ENCODE data around the gene MRLN. TPM values are rescaled to one million over a fixed set of nuclear protein-coding genes. Genes with fewer than 3 reads are reported as not detected.
"Not testable (repeated sequence)": the region's sequence is repeated elsewhere in the genome, so short reads cannot be mapped to it uniquely, and the experiment has no call there.

The MRLN gene
- not detected for total RNA-seq

GRCh38 chr10:59753267-59753666 is at the start of gene MRLN:
Gene MRLN, minus strand, starts transcription at chr10:59753455.
- Mint-ChIP-seq H3K4me3 (no peak within 1 kb of the TSS), H3K36me3 (ENCODE audit: low read depth) (no peaks in the 10 kb centered on the region), H3K27me3 (peaks cover 11% of the 10 kb centered on the region), H3K9me3 (no peaks in the 10 kb centered on the region), H3K4me1 (no peaks in the 10 kb centered on the region), H3K27ac (no peak within 1 kb of the TSS)
- POLR2A ChIA-PET = interaction anchor here (0.6 kb wide), 1 partner anchor 16 kb away, joined by 3 read pairs; no protein-coding TSS in a partner anchor
- CTCF ChIA-PET = interaction anchor here (0.6 to 0.7 kb wide), 2 partner anchors 39 to 115 kb away, joined by 3 read pairs; no protein-coding TSS in a partner anchor
- DNase-seq = no peak

DNA sequence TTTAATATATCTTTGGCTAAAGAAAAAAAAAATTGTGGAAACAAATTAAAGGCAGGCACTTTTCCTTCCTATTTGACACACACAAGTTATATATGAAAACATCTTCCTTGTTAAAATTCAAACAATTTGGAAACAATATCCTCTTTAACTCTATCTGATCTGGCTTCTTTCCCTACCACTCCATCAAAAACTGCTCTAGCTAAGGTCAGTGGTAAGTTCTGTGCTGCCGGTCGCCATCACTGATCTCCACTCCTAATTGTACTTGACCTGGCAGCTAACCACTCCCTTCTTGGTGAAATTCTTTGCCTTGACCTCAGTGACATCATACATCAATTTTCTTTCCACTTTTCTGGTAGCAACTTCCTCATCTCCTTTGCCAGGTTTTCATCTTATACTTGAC is 47.9 kb upstream of the MRLN start:
- Mint-ChIP-seq H3K27me3 (no peaks in the 10 kb centered on the region), H3K4me1 (no peaks in the 10 kb centered on the region), H3K36me3 (ENCODE audit: low read depth) (peaks cover 32% of the 10 kb centered on the region), H3K9me3 (no peaks in the 10 kb centered on the region), H3K27ac (no peak overlapping the region), H3K4me3 (no peak overlapping the region)
- CTCF ChIA-PET = no interaction called here
- no peak for DNase-seq
- POLR2A ChIA-PET = no interaction called here

DNA sequence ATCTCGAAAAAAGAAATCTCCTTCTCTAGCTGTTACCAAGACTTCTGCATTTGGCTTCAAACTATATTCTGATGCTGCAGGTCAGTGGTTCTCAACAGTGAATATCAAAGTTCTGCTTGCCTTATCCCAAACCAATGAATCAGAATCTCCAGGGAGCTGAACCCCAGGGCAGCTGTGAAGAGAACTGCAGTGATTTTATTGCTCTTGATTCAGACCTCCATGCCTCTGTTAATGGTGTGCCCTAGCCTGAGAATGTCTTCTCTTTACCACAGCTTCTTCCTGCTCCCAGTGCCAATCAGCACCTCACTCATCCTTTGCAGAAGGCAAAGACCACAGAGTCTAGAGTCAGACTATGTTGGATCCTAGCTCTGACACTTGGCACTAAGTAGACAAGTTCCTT is 46.2 kb upstream of the MRLN start:
- no peak for DNase-seq
- no peak overlapping the region for H3K4me3 Mint-ChIP-seq
- H3K27ac Mint-ChIP-seq = no peak overlapping the region
- ChIA-PET POLR2A (no interaction called here), CTCF (interaction anchor here (0.6 kb wide), 1 partner anchor 12 kb away, joined by 3 read pairs; no protein-coding TSS in a partner anchor)
- no peaks in the 10 kb centered on the region for H3K27me3 Mint-ChIP-seq
- H3K4me1 Mint-ChIP-seq = no peaks in the 10 kb centered on the region
- no peaks in the 10 kb centered on the region for H3K9me3 Mint-ChIP-seq
- H3K36me3 Mint-ChIP-seq (ENCODE audit: low read depth) = peaks cover 36% of the 10 kb centered on the region

DNA sequence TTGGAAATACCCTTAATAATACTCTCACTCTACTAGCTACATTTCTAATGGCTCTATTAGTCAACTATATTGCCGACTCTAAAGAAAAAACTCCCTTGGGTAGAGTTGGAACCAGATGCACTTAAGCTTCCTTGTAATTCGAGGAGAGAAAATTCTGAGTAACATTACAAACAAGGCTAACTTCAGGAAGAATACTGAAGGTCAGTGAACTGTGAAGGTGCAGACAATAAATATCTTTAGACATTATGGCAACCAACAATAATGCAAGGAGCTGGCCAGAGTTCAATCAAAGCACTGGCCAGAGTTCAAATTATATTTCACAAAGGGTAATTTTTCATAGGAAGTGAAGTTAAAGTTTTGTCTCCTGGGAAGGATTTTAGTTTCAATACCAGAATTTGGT is 40.7 kb upstream of the MRLN start:
- Mint-ChIP-seq H3K27me3 (no peaks in the 10 kb centered on the region), H3K4me1 (no peaks in the 10 kb centered on the region), H3K4me3 (no peak overlapping the region), H3K36me3 (ENCODE audit: low read depth) (peaks cover 52% of the 10 kb centered on the region), H3K27ac (no peak overlapping the region), H3K9me3 (no peaks in the 10 kb centered on the region)
- no peak for DNase-seq
- ChIA-PET POLR2A (no interaction called here), CTCF (interaction anchor here (1.2 to 1.5 kb wide), 2 partner anchors 11 to 168 kb away, joined by 3 to 4 read pairs; no protein-coding TSS in a partner anchor)

- peaks cover 49% of the 10 kb centered on the region for H3K36me3 Mint-ChIP-seq (ENCODE audit: low read depth)
- no peak for DNase-seq
- no peak overlapping the region for H3K4me3 Mint-ChIP-seq
- H3K4me1 Mint-ChIP-seq = no peaks in the 10 kb centered on the region
- H3K27me3 Mint-ChIP-seq = no peaks in the 10 kb centered on the region
- ChIA-PET POLR2A (no interaction called here), CTCF (interaction anchor here (1.2 to 1.5 kb wide), 2 partner anchors 12 to 167 kb away, joined by 3 to 4 read pairs; no protein-coding TSS in a partner anchor)
- no peak overlapping the region for H3K27ac Mint-ChIP-seq
- H3K9me3 Mint-ChIP-seq = no peaks in the 10 kb centered on the region
These were observed 39.6 kb upstream of the MRLN start for GRCh38 chr10:59792812-59793211.

DNA sequence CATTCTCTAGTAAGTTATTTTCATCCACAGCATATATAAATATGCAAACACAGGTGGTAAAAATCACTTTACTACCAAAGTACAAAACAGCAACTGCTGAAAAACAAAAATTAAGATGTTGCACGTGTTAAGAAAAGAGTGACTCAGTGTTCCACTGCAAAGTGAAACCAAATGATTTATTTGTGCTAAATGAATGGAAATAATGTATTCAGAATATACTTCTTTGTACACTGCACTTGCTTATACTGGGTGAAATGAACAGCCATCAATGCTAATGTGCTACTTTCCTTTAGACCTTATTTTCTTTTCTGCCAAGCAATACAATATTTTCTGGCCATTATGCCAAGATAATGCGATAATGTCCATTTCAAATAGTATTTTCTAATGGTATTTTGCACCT is 38.3 kb upstream of the MRLN start:
- no peak overlapping the region for H3K4me3 Mint-ChIP-seq

DNA sequence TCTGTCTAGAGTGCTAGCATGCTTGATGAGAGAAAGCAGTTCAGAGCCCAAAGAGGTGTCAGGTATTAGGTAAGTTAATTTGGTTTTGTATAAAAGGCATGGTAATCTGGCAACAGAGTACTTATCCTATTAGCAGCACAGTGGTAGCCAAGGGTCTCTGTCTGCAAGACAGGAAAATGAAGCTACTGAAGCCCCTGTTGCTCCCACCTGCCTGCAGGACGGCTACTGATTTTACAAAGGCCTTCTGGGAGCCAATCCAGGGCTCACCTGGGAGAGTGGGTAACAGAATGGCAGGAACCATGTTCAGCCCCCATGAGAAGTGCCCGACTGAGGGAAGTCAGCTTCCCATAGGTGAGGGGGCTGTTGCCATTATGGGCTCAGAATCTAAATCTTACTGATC is 36.8 kb upstream of the MRLN start:
- not testable (repeated sequence) for H3K4me1 Mint-ChIP-seq, DNase-seq

More for the DNA sequence above, 38.3 kb upstream of the MRLN start:
- ChIA-PET POLR2A (no interaction called here), CTCF (no interaction called here)
- Mint-ChIP-seq H3K4me1 (no peaks in the 10 kb centered on the region), H3K27me3 (no peaks in the 10 kb centered on the region), H3K36me3 (ENCODE audit: low read depth) (peaks cover 43% of the 10 kb centered on the region), H3K27ac (no peak overlapping the region), H3K9me3 (no peaks in the 10 kb centered on the region)
- DNase-seq = no peak

DNA sequence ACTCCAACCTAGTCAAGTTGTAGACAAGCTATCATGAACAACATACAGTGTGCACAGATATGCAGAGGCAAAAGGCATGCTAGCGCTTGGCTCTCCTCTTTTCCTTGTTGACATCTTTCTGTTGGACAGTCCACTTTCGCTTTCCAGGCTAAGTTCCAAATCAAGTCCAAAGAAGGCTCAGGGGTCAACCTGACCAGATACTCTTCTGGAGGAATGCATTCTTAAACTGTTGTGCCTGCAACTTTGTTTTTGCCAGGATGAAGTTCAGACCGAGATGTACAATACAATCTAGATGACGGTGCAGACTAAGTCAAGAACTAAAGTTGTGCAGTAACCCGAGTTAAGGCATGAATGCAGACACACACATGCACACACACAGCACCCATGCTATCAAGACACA is 35.7 kb upstream of the MRLN start:
- H3K27ac Mint-ChIP-seq, H3K4me1 Mint-ChIP-seq, H3K27me3 Mint-ChIP-seq, POLR2A ChIA-PET, CTCF ChIA-PET, H3K9me3 Mint-ChIP-seq, H3K4me3 Mint-ChIP-seq, DNase-seq: not testable (repeated sequence)
- peaks cover 25% of the 10 kb centered on the region for H3K36me3 Mint-ChIP-seq (ENCODE audit: low read depth)

More for the DNA sequence above, 36.8 kb upstream of the MRLN start:
- POLR2A ChIA-PET, H3K27ac Mint-ChIP-seq, H3K4me3 Mint-ChIP-seq, H3K27me3 Mint-ChIP-seq, H3K9me3 Mint-ChIP-seq, CTCF ChIA-PET: not testable (repeated sequence)
- H3K36me3 Mint-ChIP-seq (ENCODE audit: low read depth) = peaks cover 36% of the 10 kb centered on the region

- not testable (repeated sequence) for DNase-seq, H3K27me3 Mint-ChIP-seq
- peaks cover 14% of the 10 kb centered on the region for H3K36me3 Mint-ChIP-seq (ENCODE audit: low read depth)
These were observed 33.8 kb upstream of the MRLN start for GRCh38 chr10:59787032-59787431.

DNA sequence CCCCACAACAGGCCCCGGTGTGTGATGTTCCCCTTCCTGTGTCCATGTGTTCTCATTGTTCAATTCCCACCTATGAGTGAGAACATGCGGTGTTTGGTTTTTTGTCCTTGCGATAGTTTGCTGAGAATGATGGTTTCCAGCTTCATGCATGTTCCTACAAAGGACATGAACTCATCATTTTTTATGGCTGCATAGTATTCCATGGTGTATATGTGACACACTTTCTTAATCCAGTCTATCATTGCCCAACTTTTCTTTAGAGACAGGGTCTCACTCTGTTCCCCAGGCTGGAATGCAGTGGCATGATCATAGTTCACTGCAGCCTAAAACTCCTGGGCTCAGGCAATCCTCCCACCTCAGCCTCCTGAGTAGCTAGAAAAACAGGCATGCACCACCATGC is 32.2 kb upstream of the MRLN start:
- POLR2A ChIA-PET, H3K4me3 Mint-ChIP-seq: not testable (repeated sequence)

More at GRCh38 chr10:59787032-59787431, 33.8 kb upstream of the MRLN start:
- POLR2A ChIA-PET, H3K4me1 Mint-ChIP-seq, CTCF ChIA-PET, H3K4me3 Mint-ChIP-seq, H3K27ac Mint-ChIP-seq, H3K9me3 Mint-ChIP-seq: not testable (repeated sequence)

DNA sequence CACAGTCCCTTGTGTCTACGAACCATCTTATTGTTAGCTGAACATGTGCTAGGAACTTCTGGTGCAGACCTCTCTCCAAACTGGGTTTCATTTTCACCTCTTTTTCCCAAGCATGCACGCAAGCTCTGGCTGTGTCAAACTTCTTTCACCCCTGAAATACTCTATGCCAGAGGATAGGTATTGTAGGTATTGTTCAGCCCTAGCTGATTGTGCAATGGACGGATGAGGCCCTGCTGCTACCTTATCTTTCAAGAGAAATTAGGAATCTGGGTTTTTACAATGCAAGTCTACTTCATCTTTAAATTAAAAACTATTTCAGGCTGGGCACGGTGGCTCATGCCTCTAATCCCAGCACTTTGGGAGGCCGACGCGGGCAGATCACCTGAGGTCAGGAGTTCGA is 28.3 kb upstream of the MRLN start:
- H3K4me3 Mint-ChIP-seq = no peak overlapping the region
- no peaks in the 10 kb centered on the region for H3K36me3 Mint-ChIP-seq (ENCODE audit: low read depth)
- no peaks in the 10 kb centered on the region for H3K4me1 Mint-ChIP-seq
- ChIA-PET CTCF (no interaction called here), POLR2A (no interaction called here)
- no peaks in the 10 kb centered on the region for H3K9me3 Mint-ChIP-seq
- DNase-seq = no peak
- no peaks in the 10 kb centered on the region for H3K27me3 Mint-ChIP-seq
- no peak overlapping the region for H3K27ac Mint-ChIP-seq

More for the DNA sequence above, 32.2 kb upstream of the MRLN start:
- CTCF ChIA-PET = interaction anchor here (1.3 kb wide), 1 partner anchor 150 kb away, joined by 3 read pairs; no protein-coding TSS in a partner anchor
- not testable (repeated sequence) for DNase-seq; H3K4me1 Mint-ChIP-seq; H3K9me3 Mint-ChIP-seq; H3K27me3 Mint-ChIP-seq; H3K27ac Mint-ChIP-seq; H3K36me3 Mint-ChIP-seq (ENCODE audit: low read depth)

DNA sequence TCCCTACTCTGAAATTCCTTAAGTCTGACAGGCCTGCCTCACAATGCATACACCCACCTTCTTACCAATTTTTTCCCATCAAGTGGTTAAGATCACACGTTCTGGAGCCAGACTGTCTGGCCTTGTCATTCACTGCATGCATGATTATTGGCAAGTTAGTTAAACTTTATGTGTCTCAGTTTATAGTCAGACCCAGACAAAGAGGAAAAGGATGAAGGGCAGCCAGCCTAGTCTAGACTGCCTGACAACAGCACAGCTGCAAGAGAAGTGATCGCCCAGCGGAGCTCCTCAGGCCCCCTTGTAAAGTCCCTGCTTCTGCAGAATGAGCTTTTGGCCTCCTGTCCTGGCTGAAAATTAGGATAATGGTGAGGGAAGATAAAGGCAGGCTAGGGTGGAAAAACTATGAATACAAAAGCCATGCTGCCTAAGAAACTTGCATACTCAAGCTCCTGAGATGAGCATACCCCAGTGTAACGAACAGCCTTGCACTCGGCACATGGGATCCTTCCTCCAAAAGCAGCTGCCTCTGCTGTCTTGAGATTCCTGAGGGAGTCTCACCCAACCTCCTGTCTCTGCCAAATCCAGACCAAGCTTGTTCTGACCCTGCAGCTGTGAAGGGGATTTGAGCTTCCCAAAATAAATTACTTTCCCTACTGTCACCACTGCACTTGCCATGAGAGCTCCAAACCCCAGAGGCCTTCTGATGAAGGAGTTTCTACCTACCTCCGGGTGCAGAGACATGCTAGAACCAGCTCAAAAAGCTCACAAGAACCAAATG is 26.7 kb upstream of the MRLN start:
- Mint-ChIP-seq H3K4me1 (no peaks in the 10 kb centered on the region), H3K27me3 (no peaks in the 10 kb centered on the region), H3K9me3 (no peaks in the 10 kb centered on the region), H3K36me3 (ENCODE audit: low read depth) (no peaks in the 10 kb centered on the region), H3K4me3 (no peak overlapping the region), H3K27ac (no peak overlapping the region)
- no peak for DNase-seq
- POLR2A ChIA-PET = no interaction called here
- CTCF ChIA-PET = no interaction called here

DNA sequence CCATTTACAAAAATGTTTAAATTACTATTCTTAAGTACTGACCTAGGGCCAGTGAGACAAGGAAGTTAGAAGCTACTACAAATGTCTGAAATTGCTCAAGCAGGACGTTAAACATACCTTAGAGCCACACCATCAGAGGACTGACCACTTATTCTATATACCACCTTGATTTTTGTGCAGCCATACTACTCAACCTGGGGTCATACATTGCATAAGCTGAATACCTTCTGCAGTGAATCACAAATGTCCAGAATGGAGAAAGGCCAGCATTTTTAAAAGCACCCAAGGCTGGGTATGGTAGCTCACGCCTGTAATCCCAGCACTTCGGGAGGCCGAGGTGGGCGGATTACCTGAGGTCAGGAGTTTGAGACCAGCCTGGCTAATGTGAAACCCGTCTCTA is 21.2 kb upstream of the MRLN start:
- CTCF ChIA-PET = no interaction called here
- Mint-ChIP-seq H3K27ac (no peak overlapping the region), H3K4me1 (no peaks in the 10 kb centered on the region), H3K9me3 (no peaks in the 10 kb centered on the region), H3K36me3 (ENCODE audit: low read depth) (no peaks in the 10 kb centered on the region), H3K27me3 (no peaks in the 10 kb centered on the region), H3K4me3 (no peak overlapping the region)
- DNase-seq = no peak
- POLR2A ChIA-PET = no interaction called here

DNA sequence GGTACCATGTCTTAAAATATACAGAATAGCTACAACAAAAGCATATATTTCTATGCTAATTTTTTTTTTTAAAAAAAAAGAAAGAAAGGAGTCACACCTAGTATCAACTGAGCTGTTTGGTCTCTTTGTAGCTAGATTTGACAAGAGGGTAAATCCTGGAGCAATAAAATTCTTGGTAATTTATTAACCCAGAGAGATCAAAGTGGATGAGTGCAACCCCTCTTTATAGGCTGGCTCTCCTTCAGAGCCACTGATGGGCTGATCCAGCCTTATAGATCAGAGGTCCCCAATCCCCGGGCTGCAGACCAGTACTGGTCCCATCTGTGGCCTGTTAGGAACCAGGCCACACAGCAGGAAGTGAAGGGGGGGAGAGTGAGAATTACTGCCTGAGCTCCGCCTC is 19.8 kb upstream of the MRLN start:
- H3K27me3 Mint-ChIP-seq = no peaks in the 10 kb centered on the region
- H3K36me3 Mint-ChIP-seq (ENCODE audit: low read depth) = no peaks in the 10 kb centered on the region
- ChIA-PET POLR2A (no interaction called here), CTCF (no interaction called here)
- H3K4me1 Mint-ChIP-seq = no peaks in the 10 kb centered on the region
- H3K27ac Mint-ChIP-seq = no peak overlapping the region
- no peaks in the 10 kb centered on the region for H3K9me3 Mint-ChIP-seq
- no peak overlapping the region for H3K4me3 Mint-ChIP-seq
- DNase-seq = no peak
